ENCODE results near the gene TCL1B.

GRCh38 chr14:95663226-95663797 is 22.9 kb upstream of the TCL1B start:
- TF ChIP-seq ZFP30 (CRISPR knock-in tag; IDR thresholded peaks at IDR 0.05): no peak
- no peak for TF ChIP-seq ARNTL (CRISPR knock-in tag; IDR thresholded peaks at IDR 0.05; ENCODE audit: borderline replicate concordance, low read depth)
- TF ChIP-seq ESRRG (CRISPR knock-in tag; IDR thresholded peaks at IDR 0.05): no peak
- TF ChIP-seq BACH2 (CRISPR knock-in tag; IDR thresholded peaks at IDR 0.05; ENCODE audit: borderline replicate concordance): no peak
- TF ChIP-seq CSDC2 (CRISPR knock-in tag; IDR thresholded peaks at IDR 0.05): no peak

Measured in SK-N-SH treated with all-trans-retinoic acid at 6 μM for 48 hours (cell line).